ENCODE data around the gene ABHD16A. TPM values are rescaled to one million over a fixed set of nuclear protein-coding genes. Genes with fewer than 3 reads are reported as not detected.

Gene ABHD16A
- total and polyA plus RNA-seq, 2 of the 13 experiments (the other 11 are each of a cell fraction or from before 2014, with no cell fraction given): 43.5 to 45.4 TPM

GRCh38 chr6:31702819-31703716 lies at the start of gene ABHD16A (continued):
- 0 out of 2 replicates have a peak, but pooled peaks have one; percentile 50 for TF ChIP-seq ZNF713 (CRISPR knock-in tag; IDR thresholded peaks at IDR 0.05)
- TF ChIP-seq DMTF1 (CRISPR knock-in tag; IDR thresholded peaks at IDR 0.05): no peak
- TF ChIP-seq ZBTB46 (CRISPR knock-in tag; IDR thresholded peaks at IDR 0.05; ENCODE audit: borderline replicate concordance): no peak
- no peak for TF ChIP-seq ZNF550 (CRISPR knock-in tag; IDR thresholded peaks at IDR 0.05; ENCODE audit: borderline replicate concordance)
- no peak for TF ChIP-seq ZNF549 (CRISPR knock-in tag; IDR thresholded peaks at IDR 0.05)
- TF ChIP-seq ETV6 (CRISPR knock-in tag; conservative IDR thresholded peaks at IDR 0.05): peak; percentile 76; the same call in 1 of the 2 replicates
- no peak for TF ChIP-seq NCOA5 (CRISPR knock-in tag; IDR thresholded peaks at IDR 0.05)
- TF ChIP-seq EED (CRISPR knock-in tag; IDR thresholded peaks at IDR 0.05): peak; percentile 53
- peak; percentile 94 for TF ChIP-seq KAT7 (CRISPR knock-in tag; IDR thresholded peaks at IDR 0.05; ENCODE audit: borderline replicate concordance)
- TF ChIP-seq TRIM22 (IDR thresholded peaks at IDR 0.05): no peak
- TF ChIP-seq HMGA1 (CRISPR knock-in tag; conservative IDR thresholded peaks at IDR 0.05): no peak
- peak; percentile 85 for TF ChIP-seq ZHX2 (IDR thresholded peaks at IDR 0.05; ENCODE audit: low read depth)
- TF ChIP-seq ZHX2 (CRISPR knock-in tag; IDR thresholded peaks at IDR 0.05; ENCODE audit: borderline replicate concordance): no peak
- peak; percentile 66; the same call in 1 of the 2 replicates for TF ChIP-seq ZNF414 (CRISPR knock-in tag; IDR thresholded peaks at IDR 0.05)
- peak; percentile 62; the same call in 1 of the 2 replicates for TF ChIP-seq GFI1 (CRISPR knock-in tag; IDR thresholded peaks at IDR 0.05; ENCODE audit: borderline replicate concordance)
- no peak for TF ChIP-seq TEAD2 (CRISPR knock-in tag; IDR thresholded peaks at IDR 0.05)
